Hematopoietic multipotent progenitor cell treated with erythropoietin and hydrocortisone succinate and interleukin-3 and kit ligand, for 4 days (in vitro differentiated cells): ENCODE data around the gene ACSL6.

Experiments
- DNase-seq: peaks from one replicate; pipeline ENCODE4 v3.0.0-alpha.2; 2015

ACSL6 gene

DNA sequence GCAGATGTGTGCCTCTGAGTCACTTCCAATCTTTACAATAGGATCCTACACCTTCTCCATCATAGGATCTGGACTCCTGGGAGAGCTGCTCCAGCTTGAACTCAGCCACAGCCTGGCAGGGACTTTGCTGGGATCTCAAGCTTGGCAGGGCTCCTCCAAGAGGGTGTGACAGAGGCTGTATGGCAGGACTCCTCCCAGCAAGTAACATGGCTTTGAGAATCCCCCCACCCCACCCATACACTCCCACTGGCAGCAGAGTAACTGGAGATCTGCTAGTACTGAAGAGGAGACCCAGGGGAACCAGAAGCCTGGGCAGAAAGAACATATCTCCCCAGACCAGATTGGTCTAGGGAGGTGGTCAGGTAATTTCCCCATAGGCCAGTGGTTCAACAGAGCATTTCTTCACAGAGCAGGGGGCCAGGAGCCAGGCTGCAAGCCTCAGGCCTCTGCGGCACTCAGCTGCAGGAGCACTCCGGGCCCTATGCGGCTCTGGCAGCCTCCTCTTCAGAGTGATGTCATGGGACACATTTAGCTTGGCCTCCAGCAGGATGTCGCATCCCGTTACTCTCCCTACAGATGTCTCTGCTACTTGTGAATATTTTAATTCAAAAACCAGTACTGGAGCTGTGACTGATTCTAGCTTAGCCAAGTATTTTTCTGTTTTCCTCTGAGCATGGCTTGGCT lies 1.7 kb upstream of the ACSL6 start:
- no peak for DNase-seq

DNA sequence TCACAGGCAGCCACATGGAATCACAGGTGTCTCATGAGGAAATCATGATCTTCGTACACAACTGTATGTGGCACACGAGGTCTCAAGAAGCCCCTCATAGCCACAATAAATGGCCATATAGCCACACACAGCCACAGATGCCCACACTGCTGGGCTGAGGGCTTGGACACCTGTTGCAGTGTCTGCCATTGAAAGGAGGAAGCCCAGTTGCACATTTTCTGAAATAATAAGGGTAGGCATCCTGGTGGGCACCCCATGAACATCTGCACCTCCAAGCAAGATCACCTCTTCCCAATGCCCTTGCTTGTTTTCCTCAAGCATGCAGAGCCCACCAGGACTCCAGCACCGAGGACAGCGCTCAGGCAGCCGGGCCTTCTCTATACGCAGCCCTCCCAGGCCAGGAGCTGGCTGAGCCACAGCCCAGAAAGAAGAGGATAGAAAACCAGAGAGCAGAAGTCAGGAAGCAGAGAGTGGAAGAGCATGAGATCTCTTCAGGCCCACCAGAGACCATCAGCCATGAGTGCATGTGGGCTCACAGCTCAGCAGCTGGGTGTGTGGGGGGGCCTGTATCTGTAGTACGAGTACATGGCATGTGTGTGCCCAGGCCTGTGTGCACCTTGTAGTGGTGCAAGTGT lies 1.0 kb upstream of the ACSL6 start:
- peak; percentile 88 for DNase-seq

DNA sequence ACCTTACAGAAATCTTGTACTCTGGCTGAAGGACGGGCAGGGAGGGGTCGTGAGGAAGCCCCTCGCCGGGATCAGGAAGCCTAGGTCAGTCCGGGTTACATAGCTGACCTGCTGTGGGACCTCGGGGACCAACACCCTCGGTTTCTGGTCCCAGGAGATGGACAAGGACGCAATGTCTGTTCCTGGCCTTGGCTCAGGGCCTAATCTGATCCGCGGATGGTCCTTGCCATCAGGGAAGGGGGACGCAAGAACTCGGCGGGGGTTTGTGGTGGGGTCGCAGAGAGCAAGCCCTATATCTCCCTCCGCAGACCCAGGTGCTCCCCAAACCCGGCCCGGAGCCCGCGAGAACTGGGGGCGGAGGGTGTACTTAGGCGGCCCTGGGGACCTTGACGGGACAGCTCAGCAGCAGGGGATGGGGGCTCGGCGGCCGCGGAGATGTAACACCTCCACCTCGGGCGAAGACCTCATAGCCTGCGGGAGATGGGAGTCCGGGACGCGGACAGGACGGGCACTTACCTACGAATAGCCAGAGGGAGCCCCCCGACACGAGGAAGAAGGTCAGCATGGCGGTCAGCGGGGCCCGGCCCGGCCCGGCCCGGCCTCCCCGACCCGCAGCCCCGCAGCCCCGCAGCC lies 353 bp downstream of the ACSL6 start:
- DNase-seq: no peak

DNA sequence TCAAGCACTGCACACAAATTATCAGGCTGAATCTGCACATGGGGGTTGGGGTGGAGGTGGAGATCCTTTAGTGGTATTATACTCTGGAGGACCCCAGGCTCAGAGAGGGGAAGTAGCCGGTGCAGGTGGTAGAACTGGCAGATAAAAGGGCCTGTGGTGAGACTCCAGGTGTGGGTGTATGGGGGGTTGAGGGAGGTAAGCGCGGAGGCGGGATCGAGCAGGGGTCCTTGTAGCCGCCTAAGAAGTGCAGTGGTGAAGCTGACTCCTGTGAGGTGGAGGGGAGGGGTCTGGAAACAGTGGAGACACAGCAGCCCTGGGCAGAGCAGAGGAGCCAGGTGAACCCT lies 841 bp downstream of the ACSL6 start:
- DNase-seq: no peak

DNA sequence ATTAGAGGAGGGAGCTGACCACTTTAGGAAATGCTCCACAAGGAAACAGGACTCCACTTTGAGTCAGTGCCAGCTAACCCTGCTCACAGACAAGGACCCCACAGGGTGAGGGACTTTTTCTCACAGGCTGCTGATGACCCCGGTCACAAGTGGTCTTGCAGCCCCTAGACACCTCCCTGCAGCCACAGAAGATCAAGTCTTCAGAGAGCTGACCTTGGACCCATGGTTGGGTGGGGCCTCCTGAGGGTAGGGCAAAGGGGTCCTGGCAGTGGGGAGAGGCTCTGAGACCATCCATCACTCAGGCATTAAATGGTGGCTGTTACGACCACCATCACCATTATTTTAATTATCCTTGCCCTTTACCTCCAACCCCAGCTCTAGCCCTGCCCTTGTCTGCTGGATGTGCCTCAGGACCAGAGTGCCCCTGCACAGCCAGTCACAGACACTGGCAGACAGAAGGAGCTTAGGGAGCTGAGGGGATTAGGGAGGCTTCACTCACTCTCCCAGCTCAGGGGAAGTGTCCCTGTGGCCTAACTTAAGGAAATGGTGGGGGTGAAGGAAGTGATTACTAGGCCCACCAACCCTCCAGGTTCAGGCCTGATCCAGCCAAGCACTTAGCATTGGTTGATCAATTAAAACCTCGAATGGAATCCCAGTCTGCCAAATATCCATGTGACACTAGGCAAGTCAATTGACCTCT lies 1.6 kb downstream of the ACSL6 start:
- DNase-seq: no peak

DNA sequence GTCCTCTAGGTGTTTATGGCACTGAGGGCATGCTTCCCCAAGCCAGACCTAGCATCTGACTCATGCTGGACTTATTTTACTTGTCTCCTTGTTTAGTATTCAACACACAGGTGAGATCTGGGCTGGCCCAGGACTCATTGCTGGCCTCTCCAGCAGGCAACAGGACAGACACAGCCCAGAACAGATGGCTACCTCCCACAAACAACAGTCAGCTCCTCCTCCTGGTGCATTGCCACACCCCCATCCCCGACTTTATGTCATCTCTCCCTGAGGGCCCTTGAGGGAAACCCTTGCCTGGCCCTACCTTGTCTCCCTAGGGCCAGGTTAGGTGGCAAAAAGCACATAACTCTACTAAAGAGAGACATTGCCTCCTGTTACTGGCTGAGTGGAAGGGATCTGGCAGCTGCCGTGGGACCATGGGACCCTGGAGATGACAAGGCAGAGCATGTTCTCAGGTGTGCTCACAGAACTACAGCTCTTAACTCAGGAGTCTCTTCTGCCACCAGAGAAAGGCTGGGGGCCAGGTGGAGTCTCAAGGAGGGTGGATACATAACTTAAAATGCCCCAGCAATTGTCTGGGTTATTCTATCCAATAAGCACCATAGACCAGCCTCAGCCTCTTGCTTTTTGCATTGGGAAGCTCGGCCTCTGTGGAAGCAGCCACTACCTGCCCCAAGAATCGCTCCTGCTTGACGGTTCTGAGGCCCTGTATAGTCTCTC lies 2.3 kb downstream of the ACSL6 start:
- no peak for DNase-seq

DNA sequence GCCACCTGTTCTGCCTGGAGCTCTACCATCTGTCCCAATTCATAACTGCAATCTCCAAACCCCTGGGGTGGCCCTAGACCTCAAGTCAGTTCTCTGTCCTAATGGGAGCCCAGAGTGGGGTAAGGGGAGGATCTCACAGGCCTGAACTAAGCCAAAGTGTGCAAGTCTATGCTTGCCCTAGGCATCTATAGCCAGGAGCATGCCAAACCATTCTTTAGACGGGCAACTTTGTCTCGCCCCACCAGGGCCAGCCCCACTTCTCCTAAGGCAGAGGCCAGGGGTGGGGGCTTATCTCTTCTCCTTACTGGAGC lies 3.3 kb downstream of the ACSL6 start:
- DNase-seq: no peak

DNA sequence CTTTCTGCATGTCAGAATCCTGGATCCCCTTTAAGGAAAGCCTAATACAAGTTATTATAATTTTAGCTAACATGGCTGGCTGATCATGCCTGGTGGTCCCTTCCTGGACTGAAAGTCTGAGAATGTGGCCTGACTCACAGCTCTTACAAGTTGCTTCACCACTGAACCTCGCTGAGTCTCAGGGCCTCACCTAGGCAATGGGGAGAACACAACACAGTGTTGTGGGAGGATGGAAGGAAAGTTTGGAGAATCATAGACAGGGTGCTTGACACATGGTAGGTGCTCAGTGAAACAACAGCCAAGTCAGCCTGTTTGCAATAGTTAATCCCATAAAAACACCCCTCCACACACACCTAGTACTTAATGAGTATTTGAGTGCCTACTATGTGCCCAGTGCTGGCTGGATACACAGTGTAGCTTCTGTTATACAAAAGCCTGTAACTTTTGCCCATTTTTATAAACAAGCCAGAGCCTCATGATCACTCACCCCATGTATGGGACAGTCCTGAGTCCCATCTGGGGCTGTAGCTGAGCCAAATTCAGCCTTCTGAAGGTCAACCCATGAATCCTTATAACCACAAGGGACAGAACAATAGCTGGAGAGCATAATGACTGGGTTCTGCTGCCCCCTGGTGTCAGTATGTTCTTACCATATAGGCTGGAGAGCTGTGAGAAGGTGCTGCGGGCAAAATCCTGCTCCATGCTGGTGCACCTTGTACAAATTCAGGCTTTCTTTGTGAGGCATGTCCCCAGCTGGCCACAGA lies 3.9 kb downstream of the ACSL6 start:
- DNase-seq: peak; percentile 93

DNA sequence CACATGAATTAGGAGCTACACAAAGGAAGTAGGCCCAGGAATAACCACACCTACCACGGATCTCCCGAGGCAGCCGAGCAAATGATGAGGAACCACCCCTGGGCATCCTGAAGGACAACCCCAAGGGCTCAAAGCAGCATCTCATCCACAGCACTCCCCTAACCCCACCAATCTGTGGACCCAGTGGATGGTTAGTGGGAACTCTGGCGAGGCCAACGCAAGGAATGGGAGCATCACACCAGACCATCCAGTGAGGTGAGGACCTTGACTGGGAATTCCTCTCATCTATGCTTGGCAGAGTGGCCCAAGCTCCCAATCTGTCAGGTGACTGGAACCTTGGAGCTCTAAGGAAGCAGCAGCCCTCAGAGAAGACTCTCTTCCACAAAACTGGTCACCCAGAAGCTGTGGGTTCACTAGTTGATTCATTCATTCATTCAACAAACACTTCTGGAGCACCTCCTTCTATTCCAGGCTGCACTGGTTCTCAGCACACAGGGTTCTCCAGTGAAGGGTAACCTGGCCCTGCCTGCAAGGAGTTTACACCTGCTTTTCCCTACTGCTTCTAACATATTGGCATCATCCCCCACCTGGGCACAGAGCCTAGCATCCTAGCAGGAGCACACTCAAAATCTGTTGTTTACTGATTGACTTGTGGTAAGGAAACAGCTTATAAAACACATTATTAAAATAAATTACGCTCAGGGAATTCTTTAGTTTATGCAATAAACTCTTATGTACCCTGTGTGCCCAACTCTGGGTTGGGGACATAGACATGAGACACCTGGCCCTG lies 4.9 kb downstream of the ACSL6 start:
- no peak for DNase-seq

DNA sequence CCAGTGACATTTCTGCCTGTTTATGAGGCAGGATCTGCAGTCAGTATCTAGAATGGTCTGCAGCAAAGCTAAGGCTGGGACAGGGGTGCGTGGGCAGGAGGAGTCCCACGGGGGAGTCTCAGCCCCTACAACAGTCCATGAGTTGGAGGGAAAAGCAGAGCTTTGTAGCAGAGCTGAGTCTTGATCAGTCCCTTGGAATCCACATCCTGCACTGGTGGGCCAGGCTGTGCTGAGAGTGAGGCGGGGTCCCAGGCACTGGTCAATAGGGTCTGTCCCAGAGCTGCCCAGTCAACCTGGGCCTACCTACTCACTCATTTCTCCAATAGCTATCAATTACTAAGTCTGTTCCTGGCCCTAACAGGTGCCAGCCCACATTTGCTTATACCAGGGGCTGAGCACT lies 5.9 kb downstream of the ACSL6 start:
- no peak for DNase-seq

DNA sequence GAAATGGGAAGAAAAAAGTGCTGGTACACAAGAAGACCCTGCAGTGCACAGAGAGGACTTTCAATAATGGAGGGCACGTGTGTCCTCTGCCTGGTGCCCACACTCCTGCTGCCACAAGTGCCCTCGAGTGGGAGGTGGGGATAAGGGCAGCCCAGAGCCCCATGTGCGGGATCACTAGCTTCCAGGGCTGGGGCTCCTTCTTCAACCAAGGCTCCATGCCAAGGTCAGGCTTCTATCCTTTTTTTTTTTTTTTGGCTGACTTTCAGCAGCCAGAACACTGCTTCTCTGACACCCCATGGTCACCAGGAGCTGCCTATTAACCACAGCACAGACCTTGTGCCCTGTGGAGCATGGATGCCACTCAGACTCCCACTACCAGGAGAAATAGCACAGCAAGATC lies 7.5 kb downstream of the ACSL6 start:
- no peak for DNase-seq

DNA sequence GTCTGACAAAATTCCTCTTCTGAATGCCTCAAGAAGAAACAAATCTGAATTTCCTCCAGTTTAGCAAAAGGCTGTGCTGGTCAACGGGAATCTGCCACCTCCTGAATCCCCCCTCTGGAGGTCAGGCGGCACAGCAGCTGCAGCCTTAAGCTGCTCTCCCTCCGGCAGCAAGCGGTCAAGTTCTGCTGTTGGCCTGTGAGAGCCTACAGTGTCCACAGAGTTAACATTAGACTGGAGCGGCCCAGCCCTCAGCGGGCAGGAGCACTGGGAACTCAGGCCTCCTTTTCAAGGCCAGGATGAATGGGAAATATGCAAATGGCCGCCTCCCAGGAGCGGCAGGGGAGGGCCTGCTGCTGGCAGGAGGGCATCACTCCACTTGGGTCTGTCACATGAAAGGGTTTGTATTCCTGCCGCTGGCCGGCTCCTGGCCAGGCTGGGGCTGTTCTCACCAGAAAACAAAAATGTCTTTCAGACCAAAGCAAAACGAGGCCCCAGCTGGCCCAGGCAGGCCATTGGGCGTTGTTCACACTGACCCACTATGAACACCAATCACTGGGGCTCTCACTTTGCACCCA lies 8.2 kb downstream of the ACSL6 start:
- no peak for DNase-seq

DNA sequence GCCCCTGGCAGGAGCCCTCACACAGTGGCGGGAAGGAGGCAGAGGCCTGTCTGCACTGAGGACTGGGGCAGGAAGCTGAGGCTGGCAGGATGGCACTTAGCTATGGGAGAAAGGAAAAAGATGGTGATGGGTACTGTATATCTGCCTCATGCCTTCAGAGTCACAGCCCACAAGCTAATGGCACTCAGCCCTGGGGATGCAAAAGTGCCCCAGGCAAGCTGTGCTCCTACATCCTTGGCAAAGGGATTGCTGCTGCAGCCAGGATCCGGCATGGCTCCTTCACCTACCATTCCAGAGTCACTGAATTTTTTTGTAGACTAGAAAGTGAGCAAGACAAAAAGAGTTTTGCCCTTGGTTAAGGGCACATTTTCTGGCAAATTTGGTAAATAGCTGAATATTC lies 8.7 kb downstream of the ACSL6 start:
- no peak for DNase-seq

DNA sequence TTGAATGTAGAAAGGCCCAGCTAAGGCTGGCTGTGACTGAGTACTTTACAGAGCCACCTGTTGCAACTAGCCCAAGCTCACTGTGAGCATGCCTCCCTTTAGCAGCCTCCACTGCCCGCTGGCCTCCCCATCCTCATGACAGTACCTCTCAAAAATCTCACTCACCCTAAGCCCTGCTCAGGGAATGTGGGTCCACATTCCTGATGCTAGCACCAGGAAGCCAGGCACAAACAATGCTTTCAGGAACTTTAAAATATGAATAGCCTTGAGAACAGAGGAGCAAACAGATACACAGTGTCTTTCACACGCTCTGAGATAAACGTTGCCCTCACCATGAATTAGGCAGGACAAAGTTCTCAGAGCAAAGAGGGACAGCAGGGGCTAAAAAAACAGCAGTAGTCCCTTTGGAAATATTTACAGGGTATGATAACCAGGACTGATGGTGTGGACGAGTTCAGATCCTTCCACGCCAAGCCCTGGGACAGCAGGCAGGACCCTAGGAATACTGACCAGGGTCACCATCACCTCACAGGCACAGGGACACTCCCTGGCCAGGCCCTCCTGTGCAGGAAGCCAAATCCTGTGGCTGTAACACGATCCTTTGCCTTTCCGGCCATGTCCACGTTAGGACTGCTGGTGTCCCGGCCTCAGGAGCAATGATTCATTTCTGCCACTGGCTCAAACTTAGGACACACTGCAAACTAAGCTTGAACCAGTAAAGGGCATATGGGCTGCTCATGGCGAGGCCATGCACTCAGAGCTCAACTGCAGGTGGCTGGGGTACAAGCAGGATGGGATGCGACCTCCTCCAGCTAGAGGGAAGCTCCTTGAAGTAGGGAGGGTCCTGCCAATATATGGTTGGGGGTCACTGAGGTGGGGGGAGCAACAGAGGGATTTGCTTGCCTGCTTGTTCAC lies 9.6 kb downstream of the ACSL6 start:
- no peak for DNase-seq

DNA sequence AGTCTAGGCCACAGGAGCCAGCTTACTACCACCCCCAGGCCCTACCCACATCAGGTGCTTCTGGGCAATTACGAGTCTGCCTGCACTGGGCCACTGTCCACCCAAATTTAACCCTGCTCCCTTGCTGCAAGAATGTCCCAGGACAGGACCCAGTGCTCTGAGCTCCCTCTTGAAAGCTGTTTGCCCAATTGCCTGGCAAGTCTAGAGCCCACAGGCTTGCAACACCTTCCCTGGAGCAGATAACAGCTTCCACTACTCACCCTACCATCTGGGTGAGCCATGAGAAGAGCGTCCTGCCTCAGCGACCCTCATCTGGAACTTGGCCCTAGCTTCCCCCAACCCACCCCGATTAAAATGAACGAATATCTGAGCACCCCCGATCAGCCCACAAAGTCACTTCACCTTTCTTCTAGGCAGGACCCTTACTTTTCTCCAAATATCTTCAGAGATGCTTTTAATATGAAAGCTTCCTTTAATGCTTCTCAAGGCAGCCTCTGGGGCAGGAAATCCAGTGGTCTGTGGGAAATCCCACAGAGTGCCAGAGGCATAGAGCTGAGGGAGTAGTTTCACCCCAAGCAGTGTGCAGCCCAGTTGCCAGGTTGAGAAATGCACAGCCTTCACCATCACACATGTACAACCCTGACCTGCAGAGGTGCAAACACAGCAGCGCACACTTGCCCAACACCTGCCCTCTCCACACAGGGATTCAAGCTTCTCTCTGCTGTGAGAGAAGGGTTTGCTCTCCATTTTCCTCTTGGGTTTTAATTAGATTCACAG lies 10.6 kb downstream of the ACSL6 start:
- DNase-seq: peak; percentile 82

DNA sequence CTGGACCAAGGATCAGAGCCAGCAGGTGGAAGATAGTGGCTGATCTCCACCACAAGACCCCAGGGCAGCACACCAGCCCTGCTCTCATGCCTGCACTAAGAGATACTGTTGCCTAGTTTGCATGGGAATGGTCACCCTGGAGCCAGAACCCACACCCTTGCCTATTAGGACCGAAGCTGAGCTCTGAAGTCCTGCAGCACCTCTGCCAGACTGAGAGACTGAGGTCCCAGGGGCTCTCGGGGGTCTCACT lies 11.3 kb downstream of the ACSL6 start:
- DNase-seq: no peak

DNA sequence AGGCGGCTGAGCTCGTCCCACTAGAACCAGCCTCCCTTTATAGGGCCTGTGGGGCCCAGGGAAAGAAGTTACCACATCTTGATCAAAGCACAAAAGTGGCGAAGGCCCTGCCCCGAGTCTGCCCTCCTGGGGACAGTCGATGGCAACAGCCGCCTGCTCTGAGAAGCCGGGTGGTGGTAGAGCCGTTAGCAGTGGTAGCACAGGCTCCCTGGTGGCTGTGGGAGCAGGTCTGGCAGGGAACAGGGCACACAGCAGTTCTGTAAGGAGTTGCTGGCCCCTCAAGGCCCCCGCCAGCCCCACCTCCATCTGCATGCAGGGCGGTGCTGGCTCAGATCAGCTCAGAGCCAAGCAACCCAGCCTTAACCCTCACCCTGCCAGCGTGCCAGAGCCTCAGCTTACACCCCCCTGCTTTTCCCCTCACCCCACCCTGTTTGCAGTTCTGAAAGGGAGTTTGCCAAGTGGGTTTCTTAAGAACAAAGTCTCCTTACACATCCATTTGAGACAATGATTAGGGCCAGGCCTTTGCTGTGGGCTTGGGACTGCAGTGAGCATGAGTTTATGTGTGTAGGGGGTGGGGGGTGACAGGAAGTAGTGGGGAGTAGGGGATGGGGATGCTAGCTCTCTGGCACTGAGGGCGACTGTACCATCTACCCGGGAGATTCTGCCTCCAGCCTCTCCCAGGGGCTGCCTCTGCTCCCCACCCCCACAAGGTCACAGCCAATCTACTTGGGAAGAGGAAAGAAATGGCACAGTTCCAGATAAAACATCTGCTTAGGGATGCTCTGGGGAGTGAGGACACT lies 11.8 kb downstream of the ACSL6 start:
- peak; percentile 58 for DNase-seq

DNA sequence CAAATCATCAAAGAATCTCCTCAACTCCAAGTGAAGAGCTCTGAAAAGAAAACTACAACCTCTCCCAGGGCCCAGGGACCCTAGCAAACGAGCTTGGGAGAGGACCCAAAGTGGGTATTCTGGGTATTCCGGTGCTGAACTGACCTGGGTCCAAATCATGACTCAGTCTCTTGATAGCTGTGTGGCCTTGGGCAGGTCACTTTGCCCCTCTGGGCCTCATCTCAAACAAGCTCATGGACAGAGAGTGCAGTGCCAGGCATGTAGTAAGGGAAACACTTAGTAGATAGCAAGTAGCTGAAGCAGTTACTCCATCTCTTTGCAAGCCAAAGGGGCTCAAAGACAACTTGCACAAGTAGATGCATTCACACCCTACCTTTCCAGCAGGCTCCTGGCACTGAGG lies 12.4 kb downstream of the ACSL6 start:
- no peak for DNase-seq

DNA sequence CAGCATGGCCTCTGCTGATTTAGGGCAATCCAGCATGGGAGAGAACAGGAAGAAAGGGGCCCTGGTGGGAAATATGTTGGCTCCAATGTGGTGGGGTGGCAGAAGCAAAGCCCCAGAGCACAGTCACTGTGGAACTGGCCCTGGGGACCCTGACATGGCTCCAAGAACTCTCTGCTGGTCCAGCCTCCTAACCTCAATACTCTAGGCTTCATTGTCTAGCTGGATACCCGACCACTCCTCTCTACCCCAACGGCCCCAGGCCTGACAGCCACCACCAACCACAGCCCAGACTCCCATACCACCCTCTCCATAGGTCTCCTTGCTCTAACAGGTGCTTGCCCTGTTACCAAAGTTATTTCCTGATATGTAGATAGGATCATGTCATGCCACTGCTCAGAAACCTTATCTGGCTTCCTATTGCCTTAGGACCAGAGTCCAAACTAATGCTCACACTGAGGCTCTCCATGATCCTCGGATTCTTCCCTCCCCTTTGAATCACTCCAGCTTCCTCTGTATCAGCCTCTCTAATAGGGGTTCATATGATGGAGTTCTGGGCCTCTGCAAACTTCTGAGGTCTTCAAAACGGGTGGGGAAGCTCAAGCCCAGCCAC lies 12.9 kb downstream of the ACSL6 start:
- no peak for DNase-seq
